Naive thymus-derived CD4-positive, alpha-beta T cell (primary cell): ENCODE results near the gene FAAP100. TPM values are rescaled to one million over a fixed set of nuclear protein-coding genes. Genes with fewer than 3 reads are reported as not detected.

Experiments
- ATAC-seq: fragments of 150-1000 bp; cut with Tn5 transposase; 2 replicates; pipeline ENCODE4 v1.10.0; 2021; ENCODE audit warnings: mild to moderate bottlenecking, moderate library complexity
- CTCF ChIA-PET: fragments of 350-600 bp; sonication (Branson Sonifier 250); formaldehyde crosslinking; loops from one replicate; lab custom pipeline; 2021; ENCODE audit warnings: antibody characterized with exemption; lab: Charles Lee
- POLR2A ChIA-PET: fragments of 350-600 bp; sonication (Branson Sonifier 250); formaldehyde crosslinking; loops from one replicate; lab custom pipeline; 2021; ENCODE audit warnings: antibody characterized with exemption, inconsistent platforms; lab: Charles Lee
- DNase-seq, 9 donors: peaks; one replicate each; pipeline versions ENCODE4 v3.0.0 to v3.0.0-alpha.2; 2020 to 2022; ENCODE audit warnings: mixed read lengths in 1 of 9
- H3K27ac ChIP-seq: one replicate; pipeline ENCODE4 v1.7.0; 2013; ENCODE audit warnings: mild to moderate bottlenecking, low read depth, low read length, moderate library complexity
- H3K27me3 ChIP-seq, 2 donors: one replicate each; pipeline ENCODE4 v1.7.0; 2013; ENCODE audit warnings: low read length in 2 of 2, mild to moderate bottlenecking in 2 of 2, moderate library complexity in 2 of 2; ENCODE audit not compliant: control insufficient read depth in 2 of 2, insufficient read depth in 2 of 2
- H3K36me3 ChIP-seq, 3 experiments: 1 replicate in 2 of 3; 2 replicates in 1 of 3; pipeline ENCODE4 v1.7.0; 2013; ENCODE audit warnings: low read length in 3 of 3, mild to moderate bottlenecking in 3 of 3, moderate library complexity in 1 of 3; ENCODE audit not compliant: insufficient read depth in 3 of 3, control insufficient read depth in 2 of 3
- H3K4me1 ChIP-seq, 2 donors: one replicate each; pipeline ENCODE4 v1.7.0; 2013; ENCODE audit warnings: low read length in 2 of 2, mild to moderate bottlenecking in 2 of 2, moderate library complexity in 1 of 2; ENCODE audit not compliant: control insufficient read depth in 2 of 2, insufficient read depth in 2 of 2
- H3K4me3 ChIP-seq: 2 replicates; pipeline ENCODE4 v1.7.0; 2013; ENCODE audit warnings: mild to moderate bottlenecking, low read length
- H3K9me3 ChIP-seq, 3 experiments: 1 replicate in 2 of 3; 2 replicates in 1 of 3; pipeline ENCODE4 v1.7.0; 2013; ENCODE audit warnings: low read length in 3 of 3; ENCODE audit not compliant: control insufficient read depth in 2 of 3
- H3K27ac Mint-ChIP-seq, 9 donors: one replicate each; pipeline ENCODE4 v1.8.0; 2020 to 2022; ENCODE audit warnings: mixed read lengths in 9 of 9, mild to moderate bottlenecking in 8 of 9, moderate library complexity in 5 of 9, inconsistent platforms in 2 of 9
- H3K27me3 Mint-ChIP-seq, 5 donors: one replicate each; pipeline ENCODE4 v1.8.0; 2021 to 2022; ENCODE audit warnings: mixed read lengths in 5 of 5, mild to moderate bottlenecking in 1 of 5
- H3K36me3 Mint-ChIP-seq, 5 donors: one replicate each; pipeline ENCODE4 v1.8.0; 2020 to 2022; ENCODE audit warnings: mixed read lengths in 5 of 5, mild to moderate bottlenecking in 3 of 5, inconsistent platforms in 1 of 5
- H3K4me1 Mint-ChIP-seq, 7 donors: one replicate each; pipeline ENCODE4 v1.8.0; 2020 to 2022; ENCODE audit warnings: mixed read lengths in 7 of 7, mild to moderate bottlenecking in 3 of 7, inconsistent platforms in 1 of 7
- H3K4me3 Mint-ChIP-seq, 10 donors: one replicate each; pipeline ENCODE4 v1.8.0; 2020 to 2022; ENCODE audit warnings: mild to moderate bottlenecking in 10 of 10, mixed read lengths in 10 of 10, moderate library complexity in 6 of 10, inconsistent platforms in 2 of 10
- H3K9me3 Mint-ChIP-seq, 11 donors: one replicate each; pipeline ENCODE4 v1.8.0; 2020 to 2022; ENCODE audit warnings: mixed read lengths in 11 of 11, mild to moderate bottlenecking in 4 of 11, inconsistent platforms in 1 of 11, moderate library complexity in 1 of 11
- intact Hi-C, 2 donors: fragments of 100-400 bp; cut with micrococcal nuclease; formaldehyde crosslinking; loops; one replicate each; pipeline ENCODE4 v1.15.1; 2023
- polyA plus RNA-seq, 2 donors: library from polyadenylated mRNA; unstranded; fragments of 300-500 nt; fragmentation: Illumina TruSeq; gene quantifications; one replicate each; pipeline ENCODE4 v1.2.3, GENCODE V29; 2021
- total RNA-seq, 6 experiments: library from RNA in 5 of 6; stranded (reverse) in 5 of 6; gene quantifications; 1 replicate in 5 of 6; 2 replicates in 1 of 6; pipeline ENCODE4 v1.2.3 and lab custom pipeline; 2021 to 2026

Gene FAAP100
- total and polyA plus RNA-seq, 7 experiments from 2014 or later = 9.0 to 57.0 (median 37.7) TPM

GRCh38 chr17:81509207-81509971 is 42.8 kb downstream of the FAAP100 start:
- Mint-ChIP-seq H3K4me1 (peaks cover 22 to 40% (median 35%) of the 10 kb centered on the region in 7 donors), H3K9me3 (peaks cover 0 to 19% (median 0%) of the 10 kb centered on the region in 11 donors), H3K4me3 (peak overlapping the region; percentile 91 to 100 (median 98)), H3K27ac (peak overlapping the region; percentile 92 to 99 (median 95)), H3K27me3 (peaks cover 0 to 14% (median 0%) of the 10 kb centered on the region in 5 donors), H3K36me3 (peaks cover 10 to 41% (median 34%) of the 10 kb centered on the region in 5 donors)
- intact Hi-C loops = no loop called here
- peaks cover 19 to 34% (median 22%) of the 10 kb centered on the region in 3 experiments for H3K36me3 ChIP-seq
- ATAC-seq = no peak
- no peaks in the 10 kb centered on the region for H3K27me3 ChIP-seq
- H3K27ac ChIP-seq = peak overlapping the region; percentile 68
- H3K4me1 ChIP-seq = peaks cover 12 to 16% of the 10 kb centered on the region in 2 donors
- DNase-seq = peak in 6 of 9 donors; percentile 41 to 73 (median 56)
- CTCF ChIA-PET = interaction anchor here (1.3 kb wide), 1 partner anchor 10 kb away, joined by 4 read pairs; no protein-coding TSS in a partner anchor
- H3K9me3 ChIP-seq = no peaks in the 10 kb centered on the region
- H3K4me3 ChIP-seq = peak overlapping the region; percentile 77
- POLR2A ChIA-PET = interaction anchor here (0.6 to 7.5 kb wide), 19 partner anchors 9 to 1511 kb away, joined by 3 to 65 read pairs (median 5); partner anchors contain the start of genes CEP131, FAAP100, MRPL12 and NDUFAF8

- Mint-ChIP-seq H3K27me3 (peaks cover 0 to 17% (median 0%) of the 10 kb centered on the region in 5 donors), H3K9me3 (peaks cover 0 to 19% (median 0%) of the 10 kb centered on the region in 11 donors), H3K4me1 (peaks cover 22 to 40% (median 35%) of the 10 kb centered on the region in 7 donors), H3K4me3 (peak overlapping the region; percentile 91 to 100 (median 98)), H3K36me3 (peaks cover 10 to 41% (median 34%) of the 10 kb centered on the region in 5 donors), H3K27ac (peak overlapping the region; percentile 92 to 99 (median 95))
- Histone ChIP-seq H3K27me3 (no peaks in the 10 kb centered on the region), H3K27ac (peak overlapping the region; percentile 68), H3K9me3 (no peaks in the 10 kb centered on the region), H3K4me3 (peak overlapping the region; percentile 77), H3K4me1 (peaks cover 12 to 16% of the 10 kb centered on the region in 2 donors), H3K36me3 (peaks cover 19 to 34% (median 22%) of the 10 kb centered on the region in 3 experiments)
- intact Hi-C loops = no loop called here
- POLR2A ChIA-PET = interaction anchor here (0.7 to 7.5 kb wide), 18 partner anchors 9 to 1511 kb away, joined by 3 to 65 read pairs (median 4); partner anchors contain the start of genes CEP131, FAAP100, MRPL12 and NDUFAF8
- CTCF ChIA-PET = interaction anchor here (1.3 kb wide), 1 partner anchor 10 kb away, joined by 4 read pairs; no protein-coding TSS in a partner anchor
- ATAC-seq = no peak
- DNase-seq = no peak
These were observed 43.4 kb downstream of the FAAP100 start for GRCh38 chr17:81508639-81509206.

GRCh38 chr17:81503619-81504018 is 48.5 kb downstream of the FAAP100 start:
- no peak overlapping the region for H3K27ac ChIP-seq
- Mint-ChIP-seq H3K27me3 (peaks cover 0 to 23% (median 0%) of the 10 kb centered on the region in 5 donors), H3K9me3 (no peaks in the 10 kb centered on the region), H3K27ac (no peak overlapping the region), H3K4me3 (no peak overlapping the region), H3K36me3 (peaks cover 0 to 8% (median under 1%) of the 10 kb centered on the region in 5 donors), H3K4me1 (peaks cover 5 to 12% (median 9%) of the 10 kb centered on the region in 7 donors)
- intact Hi-C loops = no loop called here
- H3K4me1 ChIP-seq = peaks cover 0 to 3% of the 10 kb centered on the region in 2 donors
- ChIA-PET POLR2A (interaction anchor here (1.4 kb wide), 1 partner anchor 9 kb away, joined by 5 read pairs; the partner anchor contains the start of gene ACTG1), CTCF (no interaction called here)
- DNase-seq (no peak), ATAC-seq (no peak)
- no peak overlapping the region for H3K4me3 ChIP-seq
- peaks cover 0 to 1% (median 0%) of the 10 kb centered on the region in 3 experiments for H3K36me3 ChIP-seq
- H3K9me3 ChIP-seq = no peaks in the 10 kb centered on the region
- no peaks in the 10 kb centered on the region for H3K27me3 ChIP-seq

- ChIA-PET CTCF (no interaction called here), POLR2A (interaction anchor here (0.6 to 1.4 kb wide), 3 partner anchors 8 to 189 kb away, joined by 3 to 5 read pairs (median 3); partner anchors contain the start of gene ACTG1)
- peaks cover 0 to under 1% (median 0%) of the 10 kb centered on the region in 5 donors for H3K36me3 Mint-ChIP-seq
- H3K4me1 Mint-ChIP-seq = peaks cover 0 to 3% (median 1%) of the 10 kb centered on the region in 7 donors
- peaks cover 0 to 30% (median 0%) of the 10 kb centered on the region in 5 donors for H3K27me3 Mint-ChIP-seq
- Histone ChIP-seq H3K4me1 (no peaks in the 10 kb centered on the region), H3K9me3 (no peaks in the 10 kb centered on the region), H3K27me3 (no peaks in the 10 kb centered on the region), H3K4me3 (no peak overlapping the region), H3K27ac (no peak overlapping the region), H3K36me3 (no peaks in the 10 kb centered on the region)
- ATAC-seq = no peak
- H3K27ac Mint-ChIP-seq = no peak overlapping the region
- DNase-seq = no peak
- no peaks in the 10 kb centered on the region for H3K9me3 Mint-ChIP-seq
- intact Hi-C loops = no loop called here
- no peak overlapping the region for H3K4me3 Mint-ChIP-seq
These were observed 49.6 kb downstream of the FAAP100 start for GRCh38 chr17:81502471-81503017.

- POLR2A ChIA-PET = interaction anchor here (1.3 to 1.4 kb wide), 2 partner anchors 9 to 12 kb away, joined by 4 to 5 read pairs; partner anchors contain the start of gene ACTG1
- no peaks in the 10 kb centered on the region for H3K4me1 ChIP-seq
- H3K27ac ChIP-seq = no peak overlapping the region
- Mint-ChIP-seq H3K4me1 (no peaks in the 10 kb centered on the region), H3K4me3 (no peak overlapping the region), H3K36me3 (no peaks in the 10 kb centered on the region), H3K27me3 (peaks cover 0 to 34% (median 0%) of the 10 kb centered on the region in 5 donors), H3K27ac (no peak overlapping the region), H3K9me3 (no peaks in the 10 kb centered on the region)
- intact Hi-C loops = no loop called here
- CTCF ChIA-PET = no interaction called here
- DNase-seq (no peak), ATAC-seq (no peak)
- no peaks in the 10 kb centered on the region for H3K9me3 ChIP-seq
- no peaks in the 10 kb centered on the region for H3K36me3 ChIP-seq
- no peak overlapping the region for H3K4me3 ChIP-seq
- no peaks in the 10 kb centered on the region for H3K27me3 ChIP-seq
These were observed 52.1 kb downstream of the FAAP100 start for GRCh38 chr17:81500047-81500446.

- Mint-ChIP-seq H3K9me3 (no peaks in the 10 kb centered on the region), H3K36me3 (no peaks in the 10 kb centered on the region), H3K4me1 (no peaks in the 10 kb centered on the region), H3K27ac (no peak overlapping the region), H3K27me3 (peaks cover 0 to 33% (median 0%) of the 10 kb centered on the region in 5 donors), H3K4me3 (no peak overlapping the region)
- POLR2A ChIA-PET = interaction anchor here (1.4 kb wide), 1 partner anchor 10 kb away, joined by 5 read pairs; no protein-coding TSS in a partner anchor
- no peak overlapping the region for H3K4me3 ChIP-seq
- intact Hi-C loops = no loop called here
- no peaks in the 10 kb centered on the region for H3K27me3 ChIP-seq
- H3K36me3 ChIP-seq = no peaks in the 10 kb centered on the region
- no peak for ATAC-seq
- no peaks in the 10 kb centered on the region for H3K9me3 ChIP-seq
- no peaks in the 10 kb centered on the region for H3K4me1 ChIP-seq
- no peak for DNase-seq
- no peak overlapping the region for H3K27ac ChIP-seq
- CTCF ChIA-PET = no interaction called here
These were observed 52.6 kb downstream of the FAAP100 start for GRCh38 chr17:81499601-81499970.
